ENCODE data around the gene TSPAN3. TPM values are rescaled to one million over a fixed set of nuclear protein-coding genes. Genes with fewer than 3 reads are reported as not detected.

The TSPAN3 gene
- total RNA-seq, 1 donor from 2014 or later, result 252 TPM

GRCh38 chr15:77084436-77084835, 13.5 kb upstream of the TSPAN3 start:
- TF ChIP-seq, protein P1, sequence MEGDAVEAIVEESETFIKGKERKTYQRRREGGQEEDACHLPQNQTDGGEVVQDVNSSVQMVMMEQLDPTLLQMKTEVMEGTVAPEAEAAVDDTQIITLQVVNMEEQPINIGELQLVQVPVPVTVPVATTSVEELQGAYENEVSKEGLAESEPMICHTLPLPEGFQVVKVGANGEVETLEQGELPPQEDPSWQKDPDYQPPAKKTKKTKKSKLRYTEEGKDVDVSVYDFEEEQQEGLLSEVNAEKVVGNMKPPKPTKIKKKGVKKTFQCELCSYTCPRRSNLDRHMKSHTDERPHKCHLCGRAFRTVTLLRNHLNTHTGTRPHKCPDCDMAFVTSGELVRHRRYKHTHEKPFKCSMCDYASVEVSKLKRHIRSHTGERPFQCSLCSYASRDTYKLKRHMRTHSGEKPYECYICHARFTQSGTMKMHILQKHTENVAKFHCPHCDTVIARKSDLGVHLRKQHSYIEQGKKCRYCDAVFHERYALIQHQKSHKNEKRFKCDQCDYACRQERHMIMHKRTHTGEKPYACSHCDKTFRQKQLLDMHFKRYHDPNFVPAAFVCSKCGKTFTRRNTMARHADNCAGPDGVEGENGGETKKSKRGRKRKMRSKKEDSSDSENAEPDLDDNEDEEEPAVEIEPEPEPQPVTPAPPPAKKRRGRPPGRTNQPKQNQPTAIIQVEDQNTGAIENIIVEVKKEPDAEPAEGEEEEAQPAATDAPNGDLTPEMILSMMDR (IDR thresholded peaks at IDR 0.05; ENCODE audit: insufficient read depth, low read length, poor library complexity, severe bottlenecking), result no peak
- H3K27me3 ChIP-seq (ENCODE audit: control insufficient read depth, insufficient read depth, low read length), result no peaks in the 10 kb centered on the region

DNA sequence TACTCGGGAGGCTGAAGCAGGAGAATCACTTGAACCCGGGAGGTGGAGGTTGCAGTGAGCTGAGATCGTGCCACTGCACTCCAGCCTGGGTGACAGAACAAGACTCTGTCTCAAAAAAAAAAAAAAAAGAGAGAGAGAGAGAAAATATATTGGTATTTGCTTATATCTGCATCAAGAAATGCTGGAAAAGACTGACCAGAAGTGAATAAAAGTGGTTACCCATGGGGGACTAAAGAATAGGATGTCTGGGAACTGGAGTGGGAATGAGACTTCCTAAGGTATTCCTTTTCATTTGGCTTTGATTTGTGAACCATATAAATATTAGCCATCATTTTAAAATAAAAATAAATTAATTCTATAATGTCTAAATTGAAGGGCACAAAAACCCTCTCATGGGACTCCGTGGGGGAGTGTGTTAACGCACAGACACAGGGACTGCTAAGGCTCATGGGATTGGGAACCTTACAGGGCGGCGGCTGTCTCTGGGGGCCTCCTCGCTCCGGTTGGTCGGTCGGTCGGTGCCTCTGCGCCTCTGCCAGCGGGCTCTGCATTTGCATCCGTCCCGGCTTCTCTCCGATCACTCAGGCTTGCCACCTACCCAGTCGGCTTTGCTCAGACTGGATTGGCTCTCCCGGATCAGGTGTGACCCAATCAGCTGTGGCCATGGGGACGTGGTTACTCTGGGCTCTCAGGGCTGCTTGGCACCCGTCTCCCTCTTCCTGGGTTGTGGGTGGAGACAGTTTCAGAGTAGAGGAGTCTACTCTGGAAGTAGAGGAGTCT, 12.7 kb upstream of the TSPAN3 start:
- TF ChIP-seq, protein P1 (IDR thresholded peaks at IDR 0.05; ENCODE audit: insufficient read depth, low read length, poor library complexity, severe bottlenecking), result no peak
- Histone ChIP-seq H3K27me3 (ENCODE audit: control insufficient read depth, insufficient read depth, low read length) (no peaks in the 10 kb centered on the region), H3K4me3 (ENCODE audit: low read depth, low read length) (peak overlapping the region; percentile 13), H3K36me3 (ENCODE audit: control insufficient read depth, insufficient read depth, low read length) (peaks cover 1% of the 10 kb centered on the region)
- peak; percentile 45 for DNase-seq (ENCODE audit: low read depth)

More at GRCh38 chr15:77084436-77084835, 13.5 kb upstream of the TSPAN3 start:
- Histone ChIP-seq H3K4me3 (ENCODE audit: low read depth, low read length) (no peak overlapping the region), H3K36me3 (ENCODE audit: control insufficient read depth, insufficient read depth, low read length) (peaks cover 1% of the 10 kb centered on the region)
- no peak for DNase-seq (ENCODE audit: low read depth)

GRCh38 chr15:77081971-77082370, 11.1 kb upstream of the TSPAN3 start:
- TF ChIP-seq, protein P1 (IDR thresholded peaks at IDR 0.05; ENCODE audit: insufficient read depth, low read length, poor library complexity, severe bottlenecking), result no peak
- DNase-seq (ENCODE audit: low read depth), result no peak
- no peaks in the 10 kb centered on the region for H3K27me3 ChIP-seq (ENCODE audit: control insufficient read depth, insufficient read depth, low read length)
- H3K36me3 ChIP-seq (ENCODE audit: control insufficient read depth, insufficient read depth, low read length), result peaks cover 1% of the 10 kb centered on the region
- no peak overlapping the region for H3K4me3 ChIP-seq (ENCODE audit: low read depth, low read length)

DNA sequence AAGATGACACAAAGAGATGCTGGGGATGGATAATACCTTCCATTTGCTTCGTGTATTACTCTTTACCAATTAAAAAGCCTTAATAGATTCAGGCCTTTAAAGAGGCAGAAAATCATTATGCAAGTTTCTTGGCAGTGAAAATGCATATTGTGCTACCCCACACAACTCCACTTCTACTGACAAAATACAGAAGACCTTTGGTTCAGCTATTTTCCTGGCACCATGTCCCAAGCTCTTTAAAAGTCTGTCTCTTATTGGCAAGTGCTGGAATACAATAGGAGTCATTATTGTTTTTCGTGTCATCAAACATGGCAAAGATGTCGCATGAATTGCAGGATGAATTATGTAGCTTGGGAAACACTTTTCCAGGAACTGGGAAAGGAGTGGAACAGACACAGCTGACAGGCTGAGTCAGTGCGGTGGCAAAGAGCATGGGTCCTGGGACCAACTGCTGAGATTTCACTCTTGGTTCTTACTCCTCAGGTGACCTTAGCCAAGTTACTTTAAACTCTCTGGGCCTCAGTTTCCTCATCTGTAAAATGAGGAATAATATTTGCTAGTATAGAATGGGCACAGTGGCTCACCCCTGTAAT, 5.5 kb upstream of the TSPAN3 start:
- no peak overlapping the region for H3K4me3 ChIP-seq (ENCODE audit: low read depth, low read length)
- no peaks in the 10 kb centered on the region for H3K36me3 ChIP-seq (ENCODE audit: control insufficient read depth, insufficient read depth, low read length)
- peaks cover 2% of the 10 kb centered on the region for H3K27me3 ChIP-seq (ENCODE audit: control insufficient read depth, insufficient read depth, low read length)
- TF ChIP-seq, protein P1 (IDR thresholded peaks at IDR 0.05; ENCODE audit: insufficient read depth, low read length, poor library complexity, severe bottlenecking), result no peak
- no peak for DNase-seq (ENCODE audit: low read depth)

DNA sequence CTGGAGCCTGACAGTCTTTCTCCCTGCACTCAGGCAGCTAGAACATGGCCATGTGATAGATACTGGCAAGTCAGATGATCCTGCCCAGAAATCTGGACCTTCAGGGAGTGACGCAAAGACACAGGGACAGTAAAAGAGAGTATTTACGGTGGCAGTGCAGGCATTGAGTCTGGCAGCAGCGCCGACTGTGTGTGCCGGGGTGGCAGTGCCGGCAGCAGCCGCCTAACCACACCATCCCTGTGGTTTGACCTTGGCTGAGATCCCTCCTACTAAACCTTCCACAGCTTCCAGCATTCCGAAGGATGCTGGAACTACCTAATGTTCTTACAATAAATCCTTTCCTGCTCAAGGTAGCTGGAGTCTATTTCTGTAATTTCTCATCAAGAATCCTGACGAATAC, 4.6 kb upstream of the TSPAN3 start:
- Histone ChIP-seq H3K36me3 (ENCODE audit: control insufficient read depth, insufficient read depth, low read length) (no peaks in the 10 kb centered on the region), H3K27me3 (ENCODE audit: control insufficient read depth, insufficient read depth, low read length) (peaks cover 2% of the 10 kb centered on the region), H3K4me3 (ENCODE audit: low read depth, low read length) (no peak overlapping the region)
- TF ChIP-seq, protein P1 (IDR thresholded peaks at IDR 0.05; ENCODE audit: insufficient read depth, low read length, poor library complexity, severe bottlenecking), result no peak
- no peak for DNase-seq (ENCODE audit: low read depth)
